Measurements from ENCODE around the gene FAM114A2. TPM values are rescaled to one million over a fixed set of nuclear protein-coding genes. Genes with fewer than 3 reads are reported as not detected.

The FAM114A2 gene
- total RNA-seq, 1 experiment from 2014 or later = 19.8 TPM

DNA sequence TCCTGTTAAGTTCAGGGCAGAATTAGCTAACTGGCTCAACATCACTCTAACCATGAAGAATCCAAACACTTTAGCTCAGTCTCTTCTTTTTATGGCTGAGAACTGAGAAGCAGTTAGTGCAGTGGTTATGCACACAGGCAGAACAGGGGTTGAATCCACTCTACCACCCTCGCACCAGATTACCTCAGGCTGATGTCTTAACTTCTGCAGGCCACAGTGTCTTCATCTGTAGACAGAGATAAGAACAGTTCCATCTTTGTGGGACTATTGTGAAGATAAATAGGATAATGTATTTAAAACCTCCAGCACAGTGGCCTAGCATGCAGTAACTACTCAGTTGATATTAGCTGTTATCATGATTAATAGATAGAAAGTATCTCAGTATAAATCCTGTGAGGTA is 54.8 kb downstream of the FAM114A2 start:
- RAD21 ChIA-PET (ENCODE audit: low non-redundant PET in 1 of 2, low total read pairs in 2 of 2, uncharacterized antibody in 2 of 2, unreplicated experiment in 2 of 2) = no interaction called here
- Histone ChIP-seq H3K79me2 (ENCODE audit: insufficient read depth, low read length) (no peaks in the 10 kb centered on the region), H3K4me3 (replicated peaks in 1 of 2; ENCODE audit: low read depth in 1 of 2, low read length in 2 of 2) (no peak overlapping the region), H3K9ac (ENCODE audit: low read length) (no peak overlapping the region), H3K4me2 (ENCODE audit: low read length) (no peak overlapping the region), H3K27me3 (ENCODE audit: insufficient read depth, low read length) (no peaks in the 10 kb centered on the region), H3K9me3 (ENCODE audit: control insufficient read depth in 1 of 2, insufficient read depth in 1 of 2, low read depth in 1 of 2, low read length in 2 of 2) (no peaks in the 10 kb centered on the region), H3K9me2 (ENCODE audit: insufficient read depth) (no peaks in the 10 kb centered on the region), H3K27ac (ENCODE audit: low read depth, low read length) (no peak overlapping the region), H2AFZ (ENCODE audit: low read depth, low read length, poor library complexity, severe bottlenecking) (no peak overlapping the region), H3K36me3 (ENCODE audit: control insufficient read depth in 1 of 2, insufficient read depth in 2 of 2, low read length in 2 of 2) (no peaks in the 10 kb centered on the region), H4K20me1 (ENCODE audit: insufficient read depth) (no peaks in the 10 kb centered on the region), H3K4me1 (ENCODE audit: control insufficient read depth in 1 of 2, insufficient read depth in 2 of 2, low read length in 2 of 2) (no peaks in the 10 kb centered on the region)
- BruUV-seq (replicated peaks) = no TSS peak
- TF ChIP-seq YY1 (IDR thresholded peaks at IDR 0.05; ENCODE audit: extremely low read depth, insufficient replicate concordance, low read depth, low read length) (no peak), CEBPB (IDR thresholded peaks at IDR 0.05; ENCODE audit: low read depth) (no peak), JUND (IDR thresholded peaks at IDR 0.05) (no peak), EZH2 (IDR thresholded peaks at IDR 0.05) (no peak), REST (IDR thresholded peaks at IDR 0.05; ENCODE audit: low read depth) (no peak)
- TF ChIP-seq, protein P1, sequence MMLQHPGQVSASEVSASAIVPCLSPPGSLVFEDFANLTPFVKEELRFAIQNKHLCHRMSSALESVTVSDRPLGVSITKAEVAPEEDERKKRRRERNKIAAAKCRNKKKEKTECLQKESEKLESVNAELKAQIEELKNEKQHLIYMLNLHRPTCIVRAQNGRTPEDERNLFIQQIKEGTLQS (IDR thresholded peaks at IDR 0.05) = no peak
- CTCF ChIA-PET = no interaction called here
- POLR2A ChIA-PET = no interaction called here
- no peak for DNase-seq (ENCODE audit: low read depth, low spot score)
- no peak for ATAC-seq
- intact Hi-C loops (cut with micrococcal nuclease) = no loop called here
